Gastroesophageal sphincter (tissue), 4 donors: ENCODE measurements around the gene CCDC197. TPM values are rescaled to one million over a fixed set of nuclear protein-coding genes. Genes with fewer than 3 reads are reported as not detected.

Source experiments
- ATAC-seq: fragments of 150-250 bp; one replicate; pipeline ENCODE4 v1.9.1; 2016; ENCODE audit warnings: mild to moderate bottlenecking, moderate library complexity
- H3K27ac ChIP-seq, 4 donors: fragments of 200-600 bp; sonication (generic) in 3 of 4; 1 replicate in 3 of 4; 2 replicates in 1 of 4; pipeline ENCODE4 v1.5.1; 2016 to 2019
- H3K27me3 ChIP-seq: fragments of 200-600 bp; sonication (generic); one replicate; pipeline ENCODE4 v1.5.1; 2019
- H3K36me3 ChIP-seq, 2 donors: fragments of 200-600 bp; sonication (generic); one replicate each; pipeline ENCODE4 v1.5.1; 2019; ENCODE audit warnings: control low read depth in 1 of 2
- H3K4me1 ChIP-seq, 3 donors: fragments of 200-600 bp; sonication (generic); 1 replicate in 2 of 3; 2 replicates in 1 of 3; pipeline ENCODE4 v1.5.1; 2016 to 2019; ENCODE audit warnings: control low read depth in 2 of 3
- H3K4me3 ChIP-seq, 2 donors: fragments of 200-600 bp; sonication (generic); one replicate each; pipeline ENCODE4 v1.5.1; 2019; ENCODE audit warnings: mild to moderate bottlenecking in 1 of 2, moderate library complexity in 1 of 2
- H3K9me3 ChIP-seq, 3 donors: fragments of 200-600 bp; sonication (generic); one replicate each; pipeline ENCODE4 v1.5.1; 2017 to 2019; ENCODE audit warnings: control low read depth in 2 of 3
- EP300 ChIP-seq: sonication (generic); formaldehyde crosslinking; IDR thresholded peaks from one replicate; pipeline ENCODE4 v1.6.1; 2017; ENCODE audit warnings: antibody characterized with exemption, mild to moderate bottlenecking
- POLR2A ChIP-seq, 2 donors: fragments of 450-650 bp; IDR thresholded peaks; one replicate each; pipeline ENCODE4 v1.6.1; 2017; ENCODE audit warnings: antibody characterized with exemption in 2 of 2, mild to moderate bottlenecking in 2 of 2, moderate library complexity in 1 of 2
- POLR2AphosphoS5 ChIP-seq: sonication (generic); formaldehyde crosslinking; IDR thresholded peaks from one replicate; pipeline ENCODE4 v1.6.1; 2017; ENCODE audit warnings: antibody characterized with exemption
- WGBS, 2 donors: methylation state at CpG; one replicate each; pipeline ENCODE4 v1.1.5; 2018; ENCODE audit warnings: low coverage in 1 of 2; 5-methylcytosine and 5-hydroxymethylcytosine counted together
- total RNA-seq, 4 donors: library from RNA; depleted of rRNA; stranded (reverse); fragments of >200 nt; gene quantifications; one replicate each; pipeline ENCODE4 v1.1.0, GENCODE V29; 2016
- TF ChIP-seq, protein P1 (sequence below), 4 experiments: fragments of 200-600 bp in 2 of 4; fragments of 450-650 bp in 2 of 4; sonication (generic) in 1 of 4; IDR thresholded peaks; one replicate each; pipeline ENCODE4 v1.5.1; 2017 to 2019; ENCODE audit warnings: antibody characterized with exemption in 4 of 4, mild to moderate bottlenecking in 2 of 4, moderate library complexity in 2 of 4

CCDC197 gene
- total RNA-seq, 4 donors from 2014 or later = not detected

GRCh38 chr14:94027566-94028449, 30.7 kb downstream of the CCDC197 start:
- TF ChIP-seq, protein P1, sequence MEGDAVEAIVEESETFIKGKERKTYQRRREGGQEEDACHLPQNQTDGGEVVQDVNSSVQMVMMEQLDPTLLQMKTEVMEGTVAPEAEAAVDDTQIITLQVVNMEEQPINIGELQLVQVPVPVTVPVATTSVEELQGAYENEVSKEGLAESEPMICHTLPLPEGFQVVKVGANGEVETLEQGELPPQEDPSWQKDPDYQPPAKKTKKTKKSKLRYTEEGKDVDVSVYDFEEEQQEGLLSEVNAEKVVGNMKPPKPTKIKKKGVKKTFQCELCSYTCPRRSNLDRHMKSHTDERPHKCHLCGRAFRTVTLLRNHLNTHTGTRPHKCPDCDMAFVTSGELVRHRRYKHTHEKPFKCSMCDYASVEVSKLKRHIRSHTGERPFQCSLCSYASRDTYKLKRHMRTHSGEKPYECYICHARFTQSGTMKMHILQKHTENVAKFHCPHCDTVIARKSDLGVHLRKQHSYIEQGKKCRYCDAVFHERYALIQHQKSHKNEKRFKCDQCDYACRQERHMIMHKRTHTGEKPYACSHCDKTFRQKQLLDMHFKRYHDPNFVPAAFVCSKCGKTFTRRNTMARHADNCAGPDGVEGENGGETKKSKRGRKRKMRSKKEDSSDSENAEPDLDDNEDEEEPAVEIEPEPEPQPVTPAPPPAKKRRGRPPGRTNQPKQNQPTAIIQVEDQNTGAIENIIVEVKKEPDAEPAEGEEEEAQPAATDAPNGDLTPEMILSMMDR (IDR thresholded peaks at IDR 0.05) = no peak
- TF ChIP-seq POLR2A (IDR thresholded peaks at IDR 0.05) (no peak), POLR2AphosphoS5 (no peak), EP300 (no peak)
- Histone ChIP-seq H3K9me3 (no peaks in the 10 kb centered on the region), H3K4me3 (no peak overlapping the region), H3K4me1 (peaks cover 0 to 21% (median 8%) of the 10 kb centered on the region in 3 donors), H3K27me3 (no peaks in the 10 kb centered on the region), H3K36me3 (no peaks in the 10 kb centered on the region), H3K27ac (no peak overlapping the region)
- 90% methylated on average over 2 to 3 of the region's 14 CpGs for WGBS, 2 donors
- no peak for ATAC-seq

DNA sequence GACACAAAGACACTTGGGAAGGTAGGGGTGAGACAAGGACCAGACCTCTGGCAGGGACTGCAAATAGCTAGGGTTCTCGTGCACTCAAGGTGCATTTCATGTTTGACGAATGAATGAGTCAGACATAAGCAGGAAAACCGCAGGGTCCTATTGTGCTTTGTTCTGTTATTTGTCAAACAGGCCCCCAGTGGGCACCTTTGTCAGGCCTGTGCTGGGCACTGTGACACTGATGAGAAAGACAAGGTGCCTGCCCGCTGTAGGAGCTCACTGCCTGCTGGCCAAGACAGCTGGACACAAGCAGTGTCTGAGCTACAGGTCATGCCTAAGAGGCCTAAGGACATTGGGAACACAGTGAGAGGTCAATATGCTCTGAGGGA, 31.3 kb downstream of the CCDC197 start:
- Histone ChIP-seq H3K27me3 (no peaks in the 10 kb centered on the region), H3K4me1 (peaks cover 0 to 21% (median 8%) of the 10 kb centered on the region in 3 donors), H3K36me3 (no peaks in the 10 kb centered on the region), H3K9me3 (no peaks in the 10 kb centered on the region), H3K4me3 (no peak overlapping the region), H3K27ac (no peak overlapping the region)
- TF ChIP-seq POLR2AphosphoS5 (no peak), POLR2A (IDR thresholded peaks at IDR 0.05) (no peak), EP300 (no peak)
- TF ChIP-seq, protein P1 (IDR thresholded peaks at IDR 0.05) = no peak
- WGBS, 2 donors = 83% methylated on average over 2 of the region's 4 CpGs; no CpG with 5 or more reads in 1 of the 2 donors
- no peak for ATAC-seq

DNA sequence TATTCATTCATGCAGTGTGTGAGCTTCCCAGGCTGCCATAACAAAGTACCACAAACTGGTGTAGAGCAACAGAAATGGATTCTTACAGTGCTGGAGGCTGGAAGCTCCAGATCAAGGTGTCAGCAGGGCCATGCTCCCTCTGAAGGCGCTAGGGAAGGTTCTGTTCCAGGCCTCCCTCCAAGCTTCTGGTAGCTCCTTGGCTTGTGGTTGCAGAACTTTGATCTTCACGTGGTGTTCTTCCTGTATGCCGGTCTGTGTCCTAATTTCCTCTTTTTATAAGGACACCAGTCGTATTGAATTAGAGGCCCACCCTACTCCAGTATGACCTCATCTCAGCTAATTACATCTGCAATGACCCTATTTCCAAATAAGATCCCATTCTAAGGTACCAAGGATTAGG, 32.2 kb downstream of the CCDC197 start:
- no peak overlapping the region for H3K4me3 ChIP-seq
- no peak overlapping the region for H3K27ac ChIP-seq
- no peaks in the 10 kb centered on the region for H3K36me3 ChIP-seq
- no peaks in the 10 kb centered on the region for H3K27me3 ChIP-seq
- TF ChIP-seq EP300 = no peak
- TF ChIP-seq, protein P1 (IDR thresholded peaks at IDR 0.05) = no peak
- no peak for TF ChIP-seq POLR2A (IDR thresholded peaks at IDR 0.05)
- no peak for TF ChIP-seq POLR2AphosphoS5
- 86 to 90% methylated on average over 3 to 4 of the region's 4 CpGs for WGBS, 2 donors
- ATAC-seq = no peak
- no peaks in the 10 kb centered on the region for H3K9me3 ChIP-seq
- peaks cover 0 to 21% (median 8%) of the 10 kb centered on the region in 3 donors for H3K4me1 ChIP-seq

- H3K36me3 ChIP-seq = no peaks in the 10 kb centered on the region
- TF ChIP-seq EP300 = no peak
- TF ChIP-seq POLR2A (IDR thresholded peaks at IDR 0.05) = no peak
- no peak for TF ChIP-seq POLR2AphosphoS5
- TF ChIP-seq, protein P1 (IDR thresholded peaks at IDR 0.05) = no peak
- no peak for ATAC-seq
- no peaks in the 10 kb centered on the region for H3K27me3 ChIP-seq
- no peak overlapping the region for H3K27ac ChIP-seq
- H3K4me1 ChIP-seq = peaks cover 0 to 21% (median 8%) of the 10 kb centered on the region in 3 donors
- H3K4me3 ChIP-seq = no peak overlapping the region
- H3K9me3 ChIP-seq = no peaks in the 10 kb centered on the region
- 88 to 96% methylated on average over 2 to 3 of the region's 7 CpGs for WGBS, 2 donors
Observed at GRCh38 chr14:94029671-94030203, 32.6 kb downstream of the CCDC197 start.
